Coronary artery (tissue), 2 donors: Measurements from ENCODE around the gene GFRA1.

ENCODE experiments used
- DNase-seq: peaks from one replicate; pipeline ENCODE4 v3.0.0-alpha.2; 2017; ENCODE audit warnings: low spot score
- H3K27ac ChIP-seq, 2 donors: fragments of 200-600 bp; sonication (generic); one replicate each; pipeline ENCODE4 v1.5.1; 2016 to 2019
- H3K4me3 ChIP-seq: fragments of 200-600 bp; sonication (generic); 2 replicates; pipeline ENCODE4 v1.5.1; 2016; ENCODE audit warnings: mild to moderate bottlenecking, moderate library complexity
- CTCF ChIP-seq: fragments of 200-600 bp; sonication (generic); IDR thresholded peaks from one replicate; pipeline ENCODE4 v1.5.1; 2019; ENCODE audit warnings: antibody characterized with exemption

GFRA1 gene

GRCh38 chr10:116156819-116157218 lies 116.2 kb downstream of the GFRA1 start:
- no peak for DNase-seq
- TF ChIP-seq CTCF = no peak
- H3K27ac ChIP-seq = no peak overlapping the region
- H3K4me3 ChIP-seq = no peak overlapping the region

DNA sequence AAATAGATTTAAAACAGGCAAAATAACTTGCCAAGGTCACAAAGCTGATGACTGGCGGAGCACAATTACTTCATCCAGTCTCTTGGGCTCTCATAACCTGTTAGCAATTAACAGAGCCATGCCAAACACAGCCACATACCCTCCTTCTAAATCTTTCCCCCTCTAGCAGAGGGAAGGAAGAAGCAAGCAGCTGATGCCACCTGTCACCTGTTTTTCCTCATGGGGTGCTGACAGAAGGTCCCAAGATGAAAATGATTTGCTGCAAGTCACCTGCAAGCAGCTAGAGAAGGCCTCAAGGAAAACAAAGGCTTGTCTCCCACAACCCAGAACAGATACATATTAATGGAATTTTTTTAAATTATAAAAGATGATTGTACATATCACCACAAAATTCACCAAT lies 117.8 kb downstream of the GFRA1 start:
- no peak for TF ChIP-seq CTCF

GRCh38 chr10:116154651-116155050 lies 118.4 kb downstream of the GFRA1 start:
- no peak for TF ChIP-seq CTCF
- DNase-seq = no peak
- no peak overlapping the region for H3K27ac ChIP-seq
- H3K4me3 ChIP-seq = no peak overlapping the region

More for the DNA sequence above, 117.8 kb downstream of the GFRA1 start:
- no peak for DNase-seq
- Histone ChIP-seq H3K4me3 (no peak overlapping the region), H3K27ac (no peak overlapping the region)

GRCh38 chr10:116151076-116151475 lies 121.9 kb downstream of the GFRA1 start:
- Histone ChIP-seq H3K4me3 (no peak overlapping the region), H3K27ac (no peak overlapping the region)
- DNase-seq = no peak
- TF ChIP-seq CTCF = no peak

DNA sequence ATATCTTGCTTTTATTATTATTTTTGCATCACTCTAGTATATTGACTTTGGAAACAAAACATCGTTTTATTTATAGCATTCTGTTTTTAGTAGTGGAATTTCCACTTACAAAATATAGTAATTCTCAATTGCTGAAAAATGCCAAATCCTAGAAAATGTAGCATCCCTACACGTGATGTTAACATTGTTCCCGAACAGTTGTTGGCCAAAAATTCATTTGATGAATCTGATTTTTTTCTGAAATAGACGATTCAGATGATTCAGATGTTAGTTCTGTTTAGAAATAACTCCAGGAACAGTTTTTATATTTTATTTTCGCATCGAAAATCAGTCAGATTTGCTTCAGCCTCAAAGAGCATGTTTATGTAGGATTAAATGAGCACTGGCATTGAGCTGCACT lies 122.4 kb downstream of the GFRA1 start:
- no peak for TF ChIP-seq CTCF
- no peak for DNase-seq
- Histone ChIP-seq H3K27ac (no peak overlapping the region), H3K4me3 (no peak overlapping the region)

GRCh38 chr10:116147147-116147905 lies 125.7 kb downstream of the GFRA1 start:
- no peak overlapping the region for H3K4me3 ChIP-seq
- no peak for TF ChIP-seq CTCF
- no peak overlapping the region for H3K27ac ChIP-seq
- DNase-seq = no peak
